Measurements from ENCODE around the gene PXMP2. TPM values are rescaled to one million over a fixed set of nuclear protein-coding genes. Genes with fewer than 3 reads are reported as not detected.

The PXMP2 gene
- polyA plus RNA-seq, 2 of the 4 experiments (the other 2 are of a cell fraction), result 18.7 to 21.3 TPM

GRCh38 chr12:132672116-132672515 lies 15.3 kb upstream of the PXMP2 start:
- H3K4me2 ChIP-seq, result no peak overlapping the region
- POLR2A ChIA-PET, result no interaction called here
- TF ChIP-seq HOXB5 (CRISPR knock-in tag; IDR thresholded peaks at IDR 0.05) (no peak), ZFP36 (IDR thresholded peaks at IDR 0.05; ENCODE audit: borderline replicate concordance, partially characterized antibody) (no peak), POLR2A (IDR thresholded peaks at IDR 0.05; ENCODE audit: low read length) (no peak), SMC3 (IDR thresholded peaks at IDR 0.05) (no peak), KDM5A (IDR thresholded peaks at IDR 0.05) (no peak)
- CTCF ChIA-PET, result interaction anchor here (0.9 kb wide), 1 partner anchor 57 kb away, joined by 5 read pairs; no protein-coding TSS in a partner anchor
- 93% methylated on average over 16 of the region's 16 CpGs for WGBS (ENCODE audit: missing lambda C conversion rate)
- ATAC-seq, result no peak
- no peak overlapping the region for H3K27ac ChIP-seq
- no peaks in the 10 kb centered on the region for H3K4me1 ChIP-seq
- H3K9me3 ChIP-seq, result no peaks in the 10 kb centered on the region
- H3K4me3 ChIP-seq, result no peak overlapping the region
- no peak for DNase-seq (ENCODE audit: low read depth in 1 of 2, low spot score in 1 of 2)
- FAIRE-seq, result no peak

DNA sequence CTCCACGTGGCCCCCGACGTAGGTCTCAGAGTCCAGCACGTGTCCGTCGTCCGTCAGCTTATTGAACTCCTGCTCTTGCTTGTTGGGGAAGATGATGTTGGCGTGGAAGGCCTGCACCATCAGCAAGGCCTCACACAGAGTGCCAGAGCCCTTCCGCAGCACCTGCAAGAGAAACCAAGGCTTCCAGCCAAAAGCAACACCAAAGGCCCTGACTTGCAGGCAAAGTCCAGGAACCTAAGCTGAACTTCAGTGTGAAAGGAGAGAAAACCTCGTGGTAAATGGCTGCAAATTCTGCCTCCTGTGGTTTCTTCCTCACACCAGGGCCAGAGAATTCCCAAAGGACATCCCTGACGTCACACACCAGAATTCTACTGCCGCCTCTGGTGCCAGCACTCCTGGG lies 14.7 kb upstream of the PXMP2 start:
- Histone ChIP-seq H3K9me3 (no peaks in the 10 kb centered on the region), H3K4me3 (no peak overlapping the region), H3K27ac (no peak overlapping the region), H3K4me2 (no peak overlapping the region), H3K4me1 (no peaks in the 10 kb centered on the region)
- ChIA-PET POLR2A (no interaction called here), CTCF (interaction anchor here (0.9 kb wide), 1 partner anchor 58 kb away, joined by 5 read pairs; no protein-coding TSS in a partner anchor)
- ATAC-seq, result no peak
- DNase-seq (ENCODE audit: low read depth in 1 of 2, low spot score in 1 of 2), result no peak
- no peak for FAIRE-seq
- WGBS (ENCODE audit: missing lambda C conversion rate), result 92% methylated on average over 12 of the region's 12 CpGs
- TF ChIP-seq SMC3 (IDR thresholded peaks at IDR 0.05), result no peak
- TF ChIP-seq, protein P1, sequence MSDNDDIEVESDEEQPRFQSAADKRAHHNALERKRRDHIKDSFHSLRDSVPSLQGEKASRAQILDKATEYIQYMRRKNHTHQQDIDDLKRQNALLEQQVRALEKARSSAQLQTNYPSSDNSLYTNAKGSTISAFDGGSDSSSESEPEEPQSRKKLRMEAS (IDR thresholded peaks at IDR 0.05), result no peak
- TF ChIP-seq CEBPB (IDR thresholded peaks at IDR 0.05), result no peak
- no peak for TF ChIP-seq REST (IDR thresholded peaks at IDR 0.05)
- no peak for TF ChIP-seq ZC3H11A (IDR thresholded peaks at IDR 0.05)
- no peak for TF ChIP-seq MYC (IDR thresholded peaks at IDR 0.05; ENCODE audit: borderline replicate concordance, low read length)
- no peak for TF ChIP-seq HOXA7 (CRISPR knock-in tag; IDR thresholded peaks at IDR 0.05)
- no peak for TF ChIP-seq POLR2AphosphoS2 (conservative IDR thresholded peaks at IDR 0.05; ENCODE audit: low read length)
- no peak for TF ChIP-seq HES2 (IDR thresholded peaks at IDR 0.05)
- TF ChIP-seq CHD2 (IDR thresholded peaks at IDR 0.05; ENCODE audit: low read length, partially characterized antibody), result no peak
- no peak for TF ChIP-seq HDAC2 (IDR thresholded peaks at IDR 0.05)
- no peak for TF ChIP-seq BHLHE40 (IDR thresholded peaks at IDR 0.05; ENCODE audit: low read depth, low read length)
- no peak for TF ChIP-seq FOXS1 (CRISPR knock-in tag; IDR thresholded peaks at IDR 0.05)
- TF ChIP-seq, protein P2, sequence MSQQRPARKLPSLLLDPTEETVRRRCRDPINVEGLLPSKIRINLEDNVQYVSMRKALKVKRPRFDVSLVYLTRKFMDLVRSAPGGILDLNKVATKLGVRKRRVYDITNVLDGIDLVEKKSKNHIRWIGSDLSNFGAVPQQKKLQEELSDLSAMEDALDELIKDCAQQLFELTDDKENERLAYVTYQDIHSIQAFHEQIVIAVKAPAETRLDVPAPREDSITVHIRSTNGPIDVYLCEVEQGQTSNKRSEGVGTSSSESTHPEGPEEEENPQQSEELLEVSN (IDR thresholded peaks at IDR 0.05; ENCODE audit: borderline replicate concordance, low read depth), result no peak
- no peak for TF ChIP-seq HOXB13 (CRISPR knock-in tag; IDR thresholded peaks at IDR 0.05; ENCODE audit: low read depth)
- no peak for TF ChIP-seq HOXB5 (CRISPR knock-in tag; IDR thresholded peaks at IDR 0.05)
- TF ChIP-seq RAD21 (conservative IDR thresholded peaks at IDR 0.05 in 1 of 2, IDR thresholded peaks at IDR 0.05 in 1 of 2), result no peak
- TF ChIP-seq MAFK (IDR thresholded peaks at IDR 0.05; ENCODE audit: partially characterized antibody), result no peak
- no peak for TF ChIP-seq CBX8 (IDR thresholded peaks at IDR 0.05)
